H1 (cell line): Measurements from ENCODE around the gene URB2. TPM values are rescaled to one million over a fixed set of nuclear protein-coding genes. Genes with fewer than 3 reads are reported as not detected.

ENCODE experiments used
- CTCF ChIA-PET: fragments of 300-600 bp; sonication (Branson Sonifier 250); formaldehyde crosslinking; loops from one replicate; lab custom pipeline; 2021; ENCODE audit not compliant: partially characterized antibody; lab: Charles Lee
- POLR2A ChIA-PET: fragments of 300-600 bp; sonication (Branson Sonifier 250); formaldehyde crosslinking; loops from one replicate; lab custom pipeline; 2021; ENCODE audit warnings: inconsistent platforms; ENCODE audit not compliant: partially characterized antibody; lab: Charles Lee
- DNase-seq, 2 experiments: peaks; one replicate each; pipeline versions ENCODE4 v3.0.0 to v3.0.0-alpha.2; 2010 to 2022; ENCODE audit warnings: low spot score in 2 of 2, low read depth in 1 of 2, mixed read lengths in 1 of 2
- FAIRE-seq: peaks from 2 replicates; lab custom pipeline; 2011; peaks lifted over from hg19 to GRCh38; lab: Jason Lieb, UNC
- H2AFZ ChIP-seq: 2 replicates; pipeline ENCODE4 v1.8.1; 2012; ENCODE audit warnings: low read length, inconsistent platforms
- H2AK5ac ChIP-seq: 2 replicates; pipeline ENCODE4 v1.6.1; 2013; ENCODE audit warnings: low read depth, low read length
- H2BK120ac ChIP-seq: replicated peaks from 2 replicates; pipeline ENCODE3; 2013; ENCODE audit warnings: low read depth, low read length, inconsistent platforms
- H2BK12ac ChIP-seq: 2 replicates; pipeline ENCODE4 v1.6.1; 2013; ENCODE audit warnings: low read depth, low read length
- H2BK15ac ChIP-seq: 2 replicates; pipeline ENCODE4 v1.6.1; 2013; ENCODE audit warnings: low read length
- H2BK20ac ChIP-seq: 2 replicates; pipeline ENCODE4 v1.6.1; 2013; ENCODE audit warnings: low read length
- H2BK5ac ChIP-seq: 2 replicates; pipeline ENCODE4 v1.6.1; 2013; ENCODE audit warnings: low read depth, low read length
- H3K14ac ChIP-seq: 2 replicates; pipeline ENCODE4 v1.6.1; 2013; ENCODE audit warnings: inconsistent platforms; ENCODE audit not compliant: insufficient read length
- H3K18ac ChIP-seq: 2 replicates; pipeline ENCODE4 v1.6.1; 2013; ENCODE audit warnings: low read length; ENCODE audit errors: extremely low read depth
- H3K23ac ChIP-seq: 2 replicates; pipeline ENCODE4 v1.6.1; 2013; ENCODE audit warnings: inconsistent platforms; ENCODE audit not compliant: insufficient read length
- H3K23me2 ChIP-seq: 2 replicates; pipeline ENCODE4 v1.6.1; 2013; ENCODE audit warnings: low read depth, low read length
- H3K27ac ChIP-seq: 2 replicates; pipeline ENCODE4 v1.6.1; 2011; ENCODE audit warnings: low read depth, low read length, inconsistent platforms
- H3K27me3 ChIP-seq, 4 experiments: replicated peaks in 1 of 4; 1 replicate in 1 of 4; 2 replicates in 3 of 4; pipeline versions ENCODE4 v1.6.1 to v1.8.1; 2011 to 2013; ENCODE audit warnings: low read length in 3 of 4, mild to moderate bottlenecking in 3 of 4, inconsistent platforms in 2 of 4, mixed read lengths in 2 of 4, moderate library complexity in 1 of 4; ENCODE audit not compliant: control insufficient read depth in 3 of 4, insufficient read depth in 3 of 4; ENCODE audit errors: extremely low read depth in 1 of 4
- H3K36me3 ChIP-seq, 4 experiments: 2 replicates each; pipeline versions ENCODE4 v1.6.1 to v1.8.1; 2011 to 2013; ENCODE audit warnings: mild to moderate bottlenecking in 4 of 4, low read length in 3 of 4, moderate library complexity in 2 of 4, control low read depth in 1 of 4, inconsistent platforms in 1 of 4; ENCODE audit not compliant: insufficient read depth in 4 of 4, control insufficient read depth in 2 of 4
- H3K4ac ChIP-seq: replicated peaks from 2 replicates; pipeline ENCODE3; 2013; ENCODE audit warnings: low read length, low read depth, mixed read lengths, inconsistent platforms; ENCODE audit not compliant: insufficient read length
- H3K4me1 ChIP-seq, 4 experiments: replicated peaks in 1 of 4; 1 replicate in 1 of 4; 2 replicates in 3 of 4; pipeline versions ENCODE4 v1.6.1 to v1.8.1; 2011 to 2013; ENCODE audit warnings: low read length in 3 of 4, inconsistent platforms in 2 of 4, mixed read lengths in 1 of 4; ENCODE audit not compliant: insufficient read depth in 4 of 4, control insufficient read depth in 3 of 4
- H3K4me2 ChIP-seq, 2 experiments: 2 replicates each; pipeline versions ENCODE4 v1.6.1 to v1.8.1; 2011 to 2013; ENCODE audit warnings: low read depth in 2 of 2, low read length in 2 of 2, control low read depth in 1 of 2, inconsistent platforms in 1 of 2, mild to moderate bottlenecking in 1 of 2; ENCODE audit not compliant: insufficient read depth in 1 of 2
- H3K4me3 ChIP-seq, 4 experiments: fragments of 200-600, 300-600 bp in 1 of 4; sonication (generic), shearing (Covaris generic), sonication (Bioruptor Twin) in 1 of 4; 2 replicates each; pipeline versions ENCODE4 v1.5.1 to v1.8.1; 2011 to 2016; ENCODE audit warnings: low read length in 4 of 4, low read depth in 3 of 4, control low read depth in 2 of 4, inconsistent platforms in 2 of 4, mild to moderate bottlenecking in 2 of 4, mixed read lengths in 1 of 4, moderate library complexity in 1 of 4; ENCODE audit not compliant: insufficient read depth in 2 of 4; ENCODE audit errors: extremely low read depth in 1 of 4
- H3K56ac ChIP-seq: replicated peaks from 2 replicates; pipeline ENCODE3; 2013; ENCODE audit warnings: low read depth, mild to moderate bottlenecking, mixed read lengths, low read length, inconsistent platforms; ENCODE audit not compliant: insufficient read length
- H3K79me1 ChIP-seq: 2 replicates; pipeline ENCODE4 v1.6.1; 2013; ENCODE audit warnings: low read depth, low read length, control low read depth
- H3K79me2 ChIP-seq, 2 experiments: 2 replicates each; pipeline versions ENCODE4 v1.6.1 to v1.8.1; 2012 to 2013; ENCODE audit warnings: low read length in 2 of 2, mild to moderate bottlenecking in 2 of 2, inconsistent platforms in 1 of 2; ENCODE audit not compliant: insufficient read depth in 2 of 2, control insufficient read depth in 1 of 2
- H3K9ac ChIP-seq, 4 experiments: replicated peaks in 1 of 4; 1 replicate in 1 of 4; 2 replicates in 3 of 4; pipeline versions ENCODE4 v1.6.1 to v1.8.1; 2011 to 2013; ENCODE audit warnings: low read depth in 3 of 4, low read length in 3 of 4, control low read depth in 2 of 4, mild to moderate bottlenecking in 2 of 4, moderate library complexity in 2 of 4, inconsistent platforms in 1 of 4; ENCODE audit errors: extremely low read depth in 1 of 4
- H3K9me3 ChIP-seq, 2 experiments: 2 replicates each; pipeline versions ENCODE4 v1.6.1 to v1.8.1; 2012 to 2013; ENCODE audit warnings: mild to moderate bottlenecking in 2 of 2, moderate library complexity in 2 of 2, control low read depth in 1 of 2, inconsistent platforms in 1 of 2, low read depth in 1 of 2, low read length in 1 of 2, mixed read lengths in 1 of 2; ENCODE audit not compliant: insufficient read depth in 2 of 2
- H4K20me1 ChIP-seq, 2 experiments: replicated peaks in 1 of 2; 2 replicates each; pipeline versions ENCODE3 to v1.8.1; 2011 to 2013; ENCODE audit warnings: inconsistent platforms in 2 of 2, low read length in 2 of 2, mild to moderate bottlenecking in 1 of 2; ENCODE audit not compliant: insufficient read depth in 2 of 2, control insufficient read depth in 1 of 2
- H4K5ac ChIP-seq: 2 replicates; pipeline ENCODE4 v1.6.1; 2013; ENCODE audit warnings: low read length, low read depth, mixed read lengths, inconsistent platforms; ENCODE audit not compliant: insufficient read length
- H4K8ac ChIP-seq: 2 replicates; pipeline ENCODE4 v1.8.0; 2013; ENCODE audit warnings: mild to moderate bottlenecking, moderate library complexity, low read length, inconsistent platforms; ENCODE audit not compliant: insufficient read depth; ENCODE audit errors: extremely low read depth
- H4K91ac ChIP-seq: replicated peaks from 2 replicates; pipeline ENCODE3; 2013; ENCODE audit warnings: low read length, mixed read lengths, inconsistent platforms; ENCODE audit not compliant: insufficient read length
- GABPA ChIP-seq: IDR thresholded peaks from 2 replicates; pipeline ENCODE4 v1.6.1; 2011; ENCODE audit warnings: mild to moderate bottlenecking, low read length, moderate library complexity, borderline replicate concordance; ENCODE audit not compliant: insufficient read depth
- TAF7 ChIP-seq: optimal IDR thresholded peaks from 2 replicates; pipeline ENCODE3; 2011; ENCODE audit warnings: low read depth, mild to moderate bottlenecking, inconsistent platforms, low read length, moderate library complexity, borderline replicate concordance
- WGBS, 2 experiments: shearing (Covaris generic) in 1 of 2; methylation state at CpG; one replicate each; pipeline versions ENCODE4 v1.1.6 to v1.1.7; 2013 to 2015; ENCODE audit warnings: low lambda C conversion rate in 2 of 2, mixed read lengths in 2 of 2, inconsistent platforms in 1 of 2, low coverage in 1 of 2, missing lambda C conversion rate in 1 of 2; ENCODE audit not compliant: insufficient replicate concordance in 2 of 2, insufficient coverage in 1 of 2, insufficient read length in 1 of 2; ENCODE audit errors: extremely low coverage in 1 of 2, missing lambda C conversion rate in 1 of 2; 5-methylcytosine and 5-hydroxymethylcytosine counted together
- polyA plus RNA-seq, 7 experiments: library from polyadenylated mRNA; depleted of rRNA in 3 of 7; stranded (reverse) in 5 of 7; unstranded in 2 of 7; fragments of >200 nt in 5 of 7; fragments of 200-250 nt in 2 of 7; gene quantifications; 1 replicate in 5 of 7; 2 replicates in 1 of 7; 4 replicates in 1 of 7; pipeline versions ENCODE4 v1.2.1 to v1.2.3, GENCODE V29; 2011 to 2013; ENCODE audit warnings: missing spikeins in 2 of 7, mixed read lengths in 2 of 7
- total RNA-seq: library from RNA; stranded (reverse); fragmentation: NEBNext Ultra II Directional; extraction: Animal tissue kit (Norgen Biotek cat#: 25700); gene quantifications from 2 replicates; pipeline ENCODE4 v1.2.1, GENCODE V29; 2021

Gene URB2
- total and polyA plus RNA-seq, 2 of the 8 experiments (the other 6 are each of a cell fraction or from before 2014, with no cell fraction given), result 13.7 to 33.0 TPM

DNA sequence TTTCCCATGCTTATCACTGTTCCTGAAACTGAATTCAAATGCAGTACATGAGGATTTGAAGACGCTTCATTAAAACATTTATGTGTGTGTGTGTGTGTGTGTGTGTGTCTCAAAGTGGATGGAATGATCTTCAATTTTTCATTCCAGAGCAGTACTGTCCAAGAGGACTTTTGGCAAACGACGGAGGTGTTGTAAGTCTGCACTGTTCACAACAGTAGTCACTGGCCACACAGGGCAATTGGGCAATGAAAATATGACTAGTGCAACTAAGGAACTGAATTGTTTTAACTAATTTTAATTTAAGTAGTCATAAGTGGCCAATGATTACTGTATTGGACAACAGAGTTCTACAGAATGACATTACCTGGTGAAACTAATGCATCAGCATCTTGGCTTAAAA is 5.2 kb upstream of the URB2 start:
- H2BK120ac ChIP-seq, result no peak overlapping the region
- no peak overlapping the region for H3K23ac ChIP-seq
- H3K56ac ChIP-seq, result no peak overlapping the region
- FAIRE-seq (no peak), DNase-seq (no peak)
- no peak overlapping the region for H3K4ac ChIP-seq
- H3K4me2 ChIP-seq, result no peak overlapping the region
- peaks cover 12 to 90% of the 10 kb centered on the region in 2 experiments; a peak in 3 of 4 replicates for H3K79me2 ChIP-seq
- no peak overlapping the region for H2AFZ ChIP-seq
- no peak overlapping the region for H3K4me3 ChIP-seq
- ChIA-PET CTCF (interaction anchor here (1.2 kb wide), 1 partner anchor 218 kb away, joined by 3 read pairs; no protein-coding TSS in a partner anchor), POLR2A (no interaction called here)
- H3K9ac ChIP-seq, result no peak overlapping the region
- H2AK5ac ChIP-seq, result no peak overlapping the region
- H3K14ac ChIP-seq, result no peak overlapping the region
- H3K18ac ChIP-seq, result no peak overlapping the region
- H4K20me1 ChIP-seq, result peaks cover 7 to 16% of the 10 kb centered on the region in 2 experiments
- peaks cover 27% of the 10 kb centered on the region for H3K79me1 ChIP-seq
- no peak overlapping the region for H4K5ac ChIP-seq
- no peaks in the 10 kb centered on the region for H3K36me3 ChIP-seq
- H2BK5ac ChIP-seq, result no peak overlapping the region
- H2BK12ac ChIP-seq, result no peak overlapping the region
- H3K27ac ChIP-seq, result no peak overlapping the region
- H4K91ac ChIP-seq, result no peak overlapping the region
- H3K23me2 ChIP-seq, result peaks cover 8% of the 10 kb centered on the region
- H3K4me1 ChIP-seq, result peaks cover 0 to 11% (median 5%) of the 10 kb centered on the region in 4 experiments; a peak in 6 of 7 replicates
- no peak overlapping the region for H4K8ac ChIP-seq
- H3K27me3 ChIP-seq, result peaks cover 0 to 2% (median 0%) of the 10 kb centered on the region in 4 experiments; a peak in 1 of 7 replicates
- no peak overlapping the region for H2BK15ac ChIP-seq
- TF ChIP-seq GABPA, result no peak
- TF ChIP-seq TAF7, result no peak
- H3K9me3 ChIP-seq, result no peaks in the 10 kb centered on the region
- H2BK20ac ChIP-seq, result no peak overlapping the region
- WGBS, 2 experiments, result 79% methylated on average over 3 of the region's 3 CpGs; no CpG with 5 or more reads in 1 of the 2 experiments
